HepG2 (cell line): ENCODE results near the gene KRTCAP3. TPM values are rescaled to one million over a fixed set of nuclear protein-coding genes. Genes with fewer than 3 reads are reported as not detected.

Source experiments
- CREM ChIP-seq, 2 experiments: sonication (generic) in 1 of 2; formaldehyde crosslinking in 1 of 2; IDR thresholded peaks; 2 replicates each; pipeline versions ENCODE4 v1.4.0 to v1.6.1; 2016 to 2020; ENCODE audit warnings: antibody characterized with exemption in 1 of 2, mild to moderate bottlenecking in 1 of 2, missing genetic modification reagents in 1 of 2
- FOXJ3 ChIP-seq: sonication (generic); formaldehyde crosslinking; IDR thresholded peaks from 2 replicates; pipeline ENCODE4 v1.4.0; 2020; ENCODE audit warnings: missing genetic modification reagents, mild to moderate bottlenecking, borderline replicate concordance
- HOXA7 ChIP-seq: sonication (generic); formaldehyde crosslinking; IDR thresholded peaks from 2 replicates; pipeline ENCODE4 v1.8.1; 2022; ENCODE audit warnings: mild to moderate bottlenecking, missing genetic modification reagents, moderate library complexity
- KDM1A ChIP-seq: IDR thresholded peaks from 2 replicates; pipeline ENCODE4 v1.6.1; 2016; ENCODE audit warnings: missing compliant biosample characterization
- MIXL1 ChIP-seq: IDR thresholded peaks from 2 replicates; pipeline ENCODE4 v1.6.1; 2016
- NFATC3 ChIP-seq: sonication (generic); formaldehyde crosslinking; IDR thresholded peaks from 2 replicates; pipeline ENCODE4 v1.5.1; 2020; ENCODE audit warnings: mild to moderate bottlenecking, missing genetic modification reagents
- NFE2 ChIP-seq: sonication (generic); formaldehyde crosslinking; IDR thresholded peaks from 2 replicates; pipeline ENCODE4 v1.4.0; 2020; ENCODE audit warnings: missing genetic modification reagents
- NR2F1 ChIP-seq, 2 experiments: fragments of 450-650 bp in 1 of 2; formaldehyde crosslinking in 1 of 2; IDR thresholded peaks; 2 replicates each; pipeline versions ENCODE4 v1.5.0 to v1.6.1; 2016 to 2020; ENCODE audit warnings: mild to moderate bottlenecking in 1 of 2, missing compliant biosample characterization in 1 of 2, missing genetic modification reagents in 1 of 2, moderate library complexity in 1 of 2
- ZFP82 ChIP-seq: sonication (generic); formaldehyde crosslinking; IDR thresholded peaks from 2 replicates; pipeline ENCODE4 v1.5.1; 2020; ENCODE audit warnings: mild to moderate bottlenecking, missing genetic modification reagents, borderline replicate concordance
- ZKSCAN1 ChIP-seq: fragments of 150-350 bp; IDR thresholded peaks from 2 replicates; pipeline ENCODE4 v1.6.1; 2014; ENCODE audit warnings: low read length
- ZNF431 ChIP-seq: sonication (generic); formaldehyde crosslinking; IDR thresholded peaks from 2 replicates; pipeline ENCODE4 v1.9.0; 2022; ENCODE audit warnings: missing genetic modification reagents, low read depth, mild to moderate bottlenecking, borderline replicate concordance
- ZNF792 ChIP-seq: IDR thresholded peaks from 2 replicates; pipeline ENCODE4 v1.6.1; 2016
- ZSCAN21 ChIP-seq: sonication (generic); formaldehyde crosslinking; IDR thresholded peaks from 2 replicates; pipeline ENCODE4 v1.8.0; 2022; ENCODE audit warnings: mild to moderate bottlenecking, missing genetic modification reagents, moderate library complexity, borderline replicate concordance
- polyA plus RNA-seq, 8 experiments: library from polyadenylated mRNA; depleted of rRNA in 3 of 8; stranded (reverse) in 7 of 8; unstranded in 1 of 8; fragments of >200 nt; fragmentation: Illumina TruSeq in 4 of 8; extraction: Trizol in 4 of 8; gene quantifications; 2 replicates each; pipeline versions ENCODE4 v1.2.1 to v1.2.3, GENCODE V29; 2011 to 2016; ENCODE audit warnings: low read depth in 4 of 8, missing spikeins in 1 of 8, mixed read lengths in 1 of 8; ENCODE audit not compliant: insufficient read depth in 1 of 8
- total RNA-seq, 5 experiments: library from RNA; depleted of rRNA; stranded (reverse); fragments of >200 nt; fragmentation: Illumina TruSeq; extraction: Trizol; gene quantifications; 2 replicates each; pipeline ENCODE4 v1.2.3, GENCODE V29; 2016; ENCODE audit warnings: low read depth in 1 of 5
- TF ChIP-seq, protein P1 (sequence below): sonication (generic); formaldehyde crosslinking; IDR thresholded peaks from 2 replicates; pipeline ENCODE4 v1.4.0; 2020; ENCODE audit warnings: missing genetic modification reagents
- TF ChIP-seq, protein P2 (sequence below): sonication (generic); formaldehyde crosslinking; IDR thresholded peaks from 2 replicates; pipeline ENCODE4 v1.4.0; 2020; ENCODE audit warnings: mild to moderate bottlenecking, missing genetic modification reagents
- TF ChIP-seq, protein P3 (sequence below): sonication (generic); formaldehyde crosslinking; IDR thresholded peaks from 2 replicates; pipeline ENCODE4 v1.8.1; 2022; ENCODE audit warnings: mild to moderate bottlenecking, missing genetic modification reagents
- TF ChIP-seq, protein P4 (sequence below): sonication (generic); formaldehyde crosslinking; IDR thresholded peaks from 2 replicates; pipeline ENCODE4 v1.9.0; 2021; ENCODE audit warnings: missing genetic modification reagents, mild to moderate bottlenecking, borderline replicate concordance
- TF ChIP-seq, protein P5 (sequence below): sonication (generic); formaldehyde crosslinking; IDR thresholded peaks from 2 replicates; pipeline ENCODE4 v1.5.0; 2020; ENCODE audit warnings: missing genetic modification reagents

Gene KRTCAP3
- total and polyA plus RNA-seq, 2 of the 13 experiments (the other 11 are each of a cell fraction or from before 2014, with no cell fraction given) = 2.1 to 4.5 TPM

DNA sequence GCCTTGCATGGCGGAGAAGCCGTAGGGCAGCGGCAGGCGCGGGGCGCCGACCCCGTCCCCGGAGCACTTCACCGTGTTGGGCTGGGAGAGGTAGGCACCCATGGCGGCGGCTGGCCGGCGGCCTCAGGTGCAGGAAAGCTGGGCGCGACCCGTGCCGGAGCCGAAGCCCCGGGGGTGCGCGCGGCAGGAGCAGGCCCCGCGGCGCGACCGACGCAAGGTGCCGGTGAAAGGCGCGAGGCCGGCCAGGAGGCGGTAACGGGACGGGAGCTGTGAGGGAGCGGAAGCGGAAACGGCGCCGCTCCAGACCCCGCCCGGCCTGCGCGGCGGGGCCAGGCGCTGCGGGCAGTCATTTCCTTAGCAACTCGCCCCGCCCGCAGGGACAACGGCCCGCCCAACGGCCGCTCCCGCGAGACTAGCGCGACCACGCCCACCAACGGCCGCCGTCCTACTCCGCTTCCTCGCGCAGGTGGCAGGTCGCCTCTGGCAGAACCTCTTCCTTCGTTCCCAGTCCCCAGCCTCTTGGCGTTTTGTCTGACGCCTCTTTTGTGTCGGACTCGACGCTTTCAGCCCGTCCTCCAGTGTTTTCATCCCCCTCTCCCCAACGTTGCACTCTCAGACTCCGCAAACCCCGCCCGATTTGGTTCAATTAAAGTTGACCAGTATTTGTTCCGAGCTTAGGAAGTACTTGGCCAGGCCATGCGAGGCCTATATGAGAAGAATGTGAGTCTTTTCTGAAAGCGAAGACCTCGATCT, 32.7 kb upstream of the KRTCAP3 start, which contains the start of gene PPM1G (continued):
- TF ChIP-seq, protein P1, sequence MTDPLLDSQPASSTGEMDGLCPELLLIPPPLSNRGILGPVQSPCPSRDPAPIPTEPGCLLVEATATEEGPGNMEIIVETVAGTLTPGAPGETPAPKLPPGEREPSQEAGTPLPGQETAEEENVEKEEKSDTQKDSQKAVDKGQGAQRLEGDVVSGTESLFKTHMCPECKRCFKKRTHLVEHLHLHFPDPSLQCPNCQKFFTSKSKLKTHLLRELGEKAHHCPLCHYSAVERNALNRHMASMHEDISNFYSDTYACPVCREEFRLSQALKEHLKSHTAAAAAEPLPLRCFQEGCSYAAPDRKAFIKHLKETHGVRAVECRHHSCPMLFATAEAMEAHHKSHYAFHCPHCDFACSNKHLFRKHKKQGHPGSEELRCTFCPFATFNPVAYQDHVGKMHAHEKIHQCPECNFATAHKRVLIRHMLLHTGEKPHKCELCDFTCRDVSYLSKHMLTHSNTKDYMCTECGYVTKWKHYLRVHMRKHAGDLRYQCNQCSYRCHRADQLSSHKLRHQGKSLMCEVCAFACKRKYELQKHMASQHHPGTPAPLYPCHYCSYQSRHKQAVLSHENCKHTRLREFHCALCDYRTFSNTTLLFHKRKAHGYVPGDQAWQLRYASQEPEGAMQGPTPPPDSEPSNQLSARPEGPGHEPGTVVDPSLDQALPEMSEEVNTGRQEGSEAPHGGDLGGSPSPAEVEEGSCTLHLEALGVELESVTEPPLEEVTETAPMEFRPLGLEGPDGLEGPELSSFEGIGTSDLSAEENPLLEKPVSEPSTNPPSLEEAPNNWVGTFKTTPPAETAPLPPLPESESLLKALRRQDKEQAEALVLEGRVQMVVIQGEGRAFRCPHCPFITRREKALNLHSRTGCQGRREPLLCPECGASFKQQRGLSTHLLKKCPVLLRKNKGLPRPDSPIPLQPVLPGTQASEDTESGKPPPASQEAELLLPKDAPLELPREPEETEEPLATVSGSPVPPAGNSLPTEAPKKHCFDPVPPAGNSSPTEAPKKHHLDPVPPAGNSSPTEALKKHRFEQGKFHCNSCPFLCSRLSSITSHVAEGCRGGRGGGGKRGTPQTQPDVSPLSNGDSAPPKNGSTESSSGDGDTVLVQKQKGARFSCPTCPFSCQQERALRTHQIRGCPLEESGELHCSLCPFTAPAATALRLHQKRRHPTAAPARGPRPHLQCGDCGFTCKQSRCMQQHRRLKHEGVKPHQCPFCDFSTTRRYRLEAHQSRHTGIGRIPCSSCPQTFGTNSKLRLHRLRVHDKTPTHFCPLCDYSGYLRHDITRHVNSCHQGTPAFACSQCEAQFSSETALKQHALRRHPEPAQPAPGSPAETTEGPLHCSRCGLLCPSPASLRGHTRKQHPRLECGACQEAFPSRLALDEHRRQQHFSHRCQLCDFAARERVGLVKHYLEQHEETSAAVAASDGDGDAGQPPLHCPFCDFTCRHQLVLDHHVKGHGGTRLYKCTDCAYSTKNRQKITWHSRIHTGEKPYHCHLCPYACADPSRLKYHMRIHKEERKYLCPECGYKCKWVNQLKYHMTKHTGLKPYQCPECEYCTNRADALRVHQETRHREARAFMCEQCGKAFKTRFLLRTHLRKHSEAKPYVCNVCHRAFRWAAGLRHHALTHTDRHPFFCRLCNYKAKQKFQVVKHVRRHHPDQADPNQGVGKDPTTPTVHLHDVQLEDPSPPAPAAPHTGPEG (CRISPR knock-in tag) = peak; percentile 92
- TF ChIP-seq ZSCAN21 (peak; percentile 97), NFE2 (CRISPR knock-in tag) (no peak), FOXJ3 (CRISPR knock-in tag) (0 out of 2 replicates have a peak, but pooled peaks have one; percentile 34), KDM1A (CRISPR knock-in tag) (0 out of 2 replicates have a peak, but pooled peaks have one; percentile 16), MIXL1 (CRISPR knock-in tag) (peak; percentile 35; the same call in 1 of the 2 replicates), HOXA7 (no peak), ZNF792 (CRISPR knock-in tag) (peak; percentile 84; the same call in 1 of the 2 replicates), NFATC3 (0 out of 2 replicates have a peak, but pooled peaks have one; percentile 29), CREM (IDR thresholded peaks at IDR 0.05) (peak; percentile 48; the same call in 1 of the 2 replicates), CREM (CRISPR knock-in tag; IDR thresholded peaks at IDR 0.05) (no peak), ZFP82 (CRISPR knock-in tag) (no peak), ZNF431 (CRISPR knock-in tag) (peak; percentile 87), NR2F1 (CRISPR knock-in tag; IDR thresholded peaks at IDR 0.05) (no peak), ZKSCAN1 (no peak)
- TF ChIP-seq, protein P2, sequence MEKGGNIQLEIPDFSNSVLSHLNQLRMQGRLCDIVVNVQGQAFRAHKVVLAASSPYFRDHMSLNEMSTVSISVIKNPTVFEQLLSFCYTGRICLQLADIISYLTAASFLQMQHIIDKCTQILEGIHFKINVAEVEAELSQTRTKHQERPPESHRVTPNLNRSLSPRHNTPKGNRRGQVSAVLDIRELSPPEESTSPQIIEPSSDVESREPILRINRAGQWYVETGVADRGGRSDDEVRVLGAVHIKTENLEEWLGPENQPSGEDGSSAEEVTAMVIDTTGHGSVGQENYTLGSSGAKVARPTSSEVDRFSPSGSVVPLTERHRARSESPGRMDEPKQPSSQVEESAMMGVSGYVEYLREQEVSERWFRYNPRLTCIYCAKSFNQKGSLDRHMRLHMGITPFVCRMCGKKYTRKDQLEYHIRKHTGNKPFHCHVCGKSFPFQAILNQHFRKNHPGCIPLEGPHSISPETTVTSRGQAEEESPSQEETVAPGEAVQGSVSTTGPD = no peak
- TF ChIP-seq, protein P3, sequence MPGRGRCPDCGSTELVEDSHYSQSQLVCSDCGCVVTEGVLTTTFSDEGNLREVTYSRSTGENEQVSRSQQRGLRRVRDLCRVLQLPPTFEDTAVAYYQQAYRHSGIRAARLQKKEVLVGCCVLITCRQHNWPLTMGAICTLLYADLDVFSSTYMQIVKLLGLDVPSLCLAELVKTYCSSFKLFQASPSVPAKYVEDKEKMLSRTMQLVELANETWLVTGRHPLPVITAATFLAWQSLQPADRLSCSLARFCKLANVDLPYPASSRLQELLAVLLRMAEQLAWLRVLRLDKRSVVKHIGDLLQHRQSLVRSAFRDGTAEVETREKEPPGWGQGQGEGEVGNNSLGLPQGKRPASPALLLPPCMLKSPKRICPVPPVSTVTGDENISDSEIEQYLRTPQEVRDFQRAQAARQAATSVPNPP (CRISPR knock-in tag) = peak; percentile 91
- TF ChIP-seq, protein P4, sequence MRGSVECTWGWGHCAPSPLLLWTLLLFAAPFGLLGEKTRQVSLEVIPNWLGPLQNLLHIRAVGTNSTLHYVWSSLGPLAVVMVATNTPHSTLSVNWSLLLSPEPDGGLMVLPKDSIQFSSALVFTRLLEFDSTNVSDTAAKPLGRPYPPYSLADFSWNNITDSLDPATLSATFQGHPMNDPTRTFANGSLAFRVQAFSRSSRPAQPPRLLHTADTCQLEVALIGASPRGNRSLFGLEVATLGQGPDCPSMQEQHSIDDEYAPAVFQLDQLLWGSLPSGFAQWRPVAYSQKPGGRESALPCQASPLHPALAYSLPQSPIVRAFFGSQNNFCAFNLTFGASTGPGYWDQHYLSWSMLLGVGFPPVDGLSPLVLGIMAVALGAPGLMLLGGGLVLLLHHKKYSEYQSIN (CRISPR knock-in tag) = no peak
- TF ChIP-seq, protein P5, sequence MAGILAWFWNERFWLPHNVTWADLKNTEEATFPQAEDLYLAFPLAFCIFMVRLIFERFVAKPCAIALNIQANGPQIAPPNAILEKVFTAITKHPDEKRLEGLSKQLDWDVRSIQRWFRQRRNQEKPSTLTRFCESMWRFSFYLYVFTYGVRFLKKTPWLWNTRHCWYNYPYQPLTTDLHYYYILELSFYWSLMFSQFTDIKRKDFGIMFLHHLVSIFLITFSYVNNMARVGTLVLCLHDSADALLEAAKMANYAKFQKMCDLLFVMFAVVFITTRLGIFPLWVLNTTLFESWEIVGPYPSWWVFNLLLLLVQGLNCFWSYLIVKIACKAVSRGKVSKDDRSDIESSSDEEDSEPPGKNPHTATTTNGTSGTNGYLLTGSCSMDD (CRISPR knock-in tag) = peak; percentile 90; the same call in 1 of the 2 replicates
